ENCODE data around the gene COBL.

Gene COBL

GRCh38 chr7:51268859-51269258 is 47.8 kb downstream of the COBL start:
- Histone ChIP-seq H3K36me3 (ENCODE audit: control insufficient read depth, low read depth, low read length) (no peaks in the 10 kb centered on the region), H3K27me3 (ENCODE audit: control insufficient read depth, insufficient read depth, low read length) (no peaks in the 10 kb centered on the region), H3K27ac (ENCODE audit: low read length) (no peak overlapping the region), H3K9me3 (ENCODE audit: control insufficient read depth, low read depth, low read length) (no peaks in the 10 kb centered on the region), H3K9ac (ENCODE audit: low read length) (no peak overlapping the region), H3K4me3 (ENCODE audit: low read length) (no peak overlapping the region), H3K4me1 (ENCODE audit: control insufficient read depth, low read depth, low read length) (no peaks in the 10 kb centered on the region)

GRCh38 chr7:51267169-51267568 is 49.4 kb downstream of the COBL start:
- Histone ChIP-seq H3K36me3 (ENCODE audit: control insufficient read depth, low read depth, low read length) (no peaks in the 10 kb centered on the region), H3K9me3 (ENCODE audit: control insufficient read depth, low read depth, low read length) (no peaks in the 10 kb centered on the region), H3K27me3 (ENCODE audit: control insufficient read depth, insufficient read depth, low read length) (no peaks in the 10 kb centered on the region), H3K4me1 (ENCODE audit: control insufficient read depth, low read depth, low read length) (no peaks in the 10 kb centered on the region), H3K4me3 (ENCODE audit: low read length) (no peak overlapping the region), H3K27ac (ENCODE audit: low read length) (no peak overlapping the region), H3K9ac (ENCODE audit: low read length) (no peak overlapping the region)

GRCh38 chr7:51265066-51265907 is 51.3 kb downstream of the COBL start:
- no peaks in the 10 kb centered on the region for H3K36me3 ChIP-seq (ENCODE audit: control insufficient read depth, low read depth, low read length)
- H3K4me3 ChIP-seq (ENCODE audit: low read length) = no peak overlapping the region
- H3K9me3 ChIP-seq (ENCODE audit: control insufficient read depth, low read depth, low read length) = no peaks in the 10 kb centered on the region
- no peaks in the 10 kb centered on the region for H3K4me1 ChIP-seq (ENCODE audit: control insufficient read depth, low read depth, low read length)
- H3K27me3 ChIP-seq (ENCODE audit: control insufficient read depth, insufficient read depth, low read length) = no peaks in the 10 kb centered on the region
- H3K27ac ChIP-seq (ENCODE audit: low read length) = no peak overlapping the region
- H3K9ac ChIP-seq (ENCODE audit: low read length) = no peak overlapping the region

GRCh38 chr7:51263631-51264484 is 52.8 kb downstream of the COBL start:
- no peaks in the 10 kb centered on the region for H3K4me1 ChIP-seq (ENCODE audit: control insufficient read depth, low read depth, low read length)
- no peak overlapping the region for H3K4me3 ChIP-seq (ENCODE audit: low read length)
- H3K36me3 ChIP-seq (ENCODE audit: control insufficient read depth, low read depth, low read length) = no peaks in the 10 kb centered on the region
- no peaks in the 10 kb centered on the region for H3K27me3 ChIP-seq (ENCODE audit: control insufficient read depth, insufficient read depth, low read length)
- H3K9me3 ChIP-seq (ENCODE audit: control insufficient read depth, low read depth, low read length) = no peaks in the 10 kb centered on the region
- no peak overlapping the region for H3K27ac ChIP-seq (ENCODE audit: low read length)
- H3K9ac ChIP-seq (ENCODE audit: low read length) = no peak overlapping the region

- H3K9me3 ChIP-seq (ENCODE audit: control insufficient read depth, low read depth, low read length) = no peaks in the 10 kb centered on the region
- H3K36me3 ChIP-seq (ENCODE audit: control insufficient read depth, low read depth, low read length) = no peaks in the 10 kb centered on the region
- H3K4me1 ChIP-seq (ENCODE audit: control insufficient read depth, low read depth, low read length) = no peaks in the 10 kb centered on the region
- H3K4me3 ChIP-seq (ENCODE audit: low read length) = no peak overlapping the region
- H3K27ac ChIP-seq (ENCODE audit: low read length) = no peak overlapping the region
- H3K27me3 ChIP-seq (ENCODE audit: control insufficient read depth, insufficient read depth, low read length) = no peaks in the 10 kb centered on the region
- no peak overlapping the region for H3K9ac ChIP-seq (ENCODE audit: low read length)
These were observed 53.6 kb downstream of the COBL start for GRCh38 chr7:51262796-51263531.

GRCh38 chr7:51261950-51262795 is 54.4 kb downstream of the COBL start:
- Histone ChIP-seq H3K4me3 (ENCODE audit: low read length) (no peak overlapping the region), H3K9me3 (ENCODE audit: control insufficient read depth, low read depth, low read length) (no peaks in the 10 kb centered on the region)

GRCh38 chr7:51261117-51261835 is 55.3 kb downstream of the COBL start:
- no peak overlapping the region for H3K4me3 ChIP-seq (ENCODE audit: low read length)
- H3K27ac ChIP-seq (ENCODE audit: low read length) = no peak overlapping the region
- peaks cover 2% of the 10 kb centered on the region for H3K4me1 ChIP-seq (ENCODE audit: control insufficient read depth, low read depth, low read length)

More at GRCh38 chr7:51261950-51262795, 54.4 kb downstream of the COBL start:
- Histone ChIP-seq H3K4me1 (ENCODE audit: control insufficient read depth, low read depth, low read length) (no peaks in the 10 kb centered on the region), H3K27me3 (ENCODE audit: control insufficient read depth, insufficient read depth, low read length) (no peaks in the 10 kb centered on the region), H3K36me3 (ENCODE audit: control insufficient read depth, low read depth, low read length) (no peaks in the 10 kb centered on the region), H3K27ac (ENCODE audit: low read length) (no peak overlapping the region), H3K9ac (ENCODE audit: low read length) (no peak overlapping the region)

GRCh38 chr7:51260516-51260915 is 56.1 kb downstream of the COBL start:
- peaks cover 10% of the 10 kb centered on the region for H3K4me1 ChIP-seq (ENCODE audit: control insufficient read depth, low read depth, low read length)
- no peak overlapping the region for H3K4me3 ChIP-seq (ENCODE audit: low read length)
- no peaks in the 10 kb centered on the region for H3K36me3 ChIP-seq (ENCODE audit: control insufficient read depth, low read depth, low read length)
- no peaks in the 10 kb centered on the region for H3K9me3 ChIP-seq (ENCODE audit: control insufficient read depth, low read depth, low read length)
- no peaks in the 10 kb centered on the region for H3K27me3 ChIP-seq (ENCODE audit: control insufficient read depth, insufficient read depth, low read length)
- no peak overlapping the region for H3K9ac ChIP-seq (ENCODE audit: low read length)
- no peak overlapping the region for H3K27ac ChIP-seq (ENCODE audit: low read length)

More at GRCh38 chr7:51261117-51261835, 55.3 kb downstream of the COBL start:
- no peak overlapping the region for H3K9ac ChIP-seq (ENCODE audit: low read length)
- H3K9me3 ChIP-seq (ENCODE audit: control insufficient read depth, low read depth, low read length) = no peaks in the 10 kb centered on the region
- H3K27me3 ChIP-seq (ENCODE audit: control insufficient read depth, insufficient read depth, low read length) = no peaks in the 10 kb centered on the region
- H3K36me3 ChIP-seq (ENCODE audit: control insufficient read depth, low read depth, low read length) = no peaks in the 10 kb centered on the region

GRCh38 chr7:51259766-51260165 is 56.8 kb downstream of the COBL start:
- Histone ChIP-seq H3K4me3 (ENCODE audit: low read length) (no peak overlapping the region), H3K36me3 (ENCODE audit: control insufficient read depth, low read depth, low read length) (no peaks in the 10 kb centered on the region), H3K9ac (ENCODE audit: low read length) (no peak overlapping the region), H3K4me1 (ENCODE audit: control insufficient read depth, low read depth, low read length) (peaks cover 13% of the 10 kb centered on the region), H3K27me3 (ENCODE audit: control insufficient read depth, insufficient read depth, low read length) (no peaks in the 10 kb centered on the region), H3K27ac (ENCODE audit: low read length) (no peak overlapping the region), H3K9me3 (ENCODE audit: control insufficient read depth, low read depth, low read length) (no peaks in the 10 kb centered on the region)

GRCh38 chr7:51256916-51257315 is 59.7 kb downstream of the COBL start:
- H3K9me3 ChIP-seq (ENCODE audit: control insufficient read depth, low read depth, low read length) = no peaks in the 10 kb centered on the region
- H3K4me3 ChIP-seq (ENCODE audit: low read length) = no peak overlapping the region
- peaks cover 13% of the 10 kb centered on the region for H3K4me1 ChIP-seq (ENCODE audit: control insufficient read depth, low read depth, low read length)
- H3K27me3 ChIP-seq (ENCODE audit: control insufficient read depth, insufficient read depth, low read length) = no peaks in the 10 kb centered on the region
- H3K36me3 ChIP-seq (ENCODE audit: control insufficient read depth, low read depth, low read length) = no peaks in the 10 kb centered on the region
- H3K27ac ChIP-seq (ENCODE audit: low read length) = no peak overlapping the region
- H3K9ac ChIP-seq (ENCODE audit: low read length) = no peak overlapping the region

All from iPS-18a (cell line).